GM23248 (cell line): ENCODE measurements around the gene GATD1. TPM values are rescaled to one million over a fixed set of nuclear protein-coding genes. Genes with fewer than 3 reads are reported as not detected.
A peak's percentile ranks its signal among the peaks of the same experiment; 100 is the strongest.

Source experiments
- DNase-seq: peaks from one replicate; pipeline ENCODE4 v3.0.0-alpha.2; 2015
- H2AFZ ChIP-seq: fragments of 200-600 bp; sonication (generic); 2 replicates; pipeline ENCODE4 v1.6.1; 2016; ENCODE audit warnings: antibody characterized with exemption
- H3F3A ChIP-seq: fragments of 200-600 bp; sonication (generic); 2 replicates; pipeline ENCODE4 v1.6.1; 2016; ENCODE audit warnings: mild to moderate bottlenecking, antibody characterized with exemption, mixed run types; ENCODE audit not compliant: insufficient read depth
- H3K27ac ChIP-seq: fragments of 200-600 bp; sonication (generic); 2 replicates; pipeline ENCODE4 v1.5.1; 2016; ENCODE audit warnings: mild to moderate bottlenecking
- H3K27me3 ChIP-seq: fragments of 200-600 bp; sonication (generic); replicated peaks from 2 replicates; pipeline ENCODE4 v1.6.1; 2016; ENCODE audit warnings: mild to moderate bottlenecking; ENCODE audit not compliant: insufficient read depth
- H3K36me3 ChIP-seq: fragments of 200-600 bp; sonication (generic); 2 replicates; pipeline ENCODE4 v1.6.1; 2016; ENCODE audit warnings: low read depth, mild to moderate bottlenecking
- H3K4me1 ChIP-seq: fragments of 200-600 bp; sonication (generic); 2 replicates; pipeline ENCODE4 v1.6.1; 2016; ENCODE audit warnings: mild to moderate bottlenecking; ENCODE audit not compliant: insufficient read depth
- H3K4me2 ChIP-seq: fragments of 200-600 bp; sonication (generic); one replicate; pipeline ENCODE4 v1.6.1; 2016; ENCODE audit warnings: mild to moderate bottlenecking; ENCODE audit not compliant: unreplicated experiment
- H3K4me3 ChIP-seq: fragments of 200-600 bp; sonication (generic); 2 replicates; pipeline ENCODE4 v1.5.1; 2016; ENCODE audit warnings: mild to moderate bottlenecking
- H3K79me2 ChIP-seq: fragments of 200-600 bp; sonication (generic); 2 replicates; pipeline ENCODE4 v1.6.1; 2016; ENCODE audit warnings: mild to moderate bottlenecking; ENCODE audit not compliant: insufficient read depth
- H3K9ac ChIP-seq: fragments of 200-600 bp; sonication (generic); 2 replicates; pipeline ENCODE4 v1.6.1; 2016; ENCODE audit warnings: mild to moderate bottlenecking
- H3K9me2 ChIP-seq: fragments of 200-600 bp; sonication (generic); 2 replicates; pipeline ENCODE4 v1.6.1; 2016; ENCODE audit warnings: mixed run types, mild to moderate bottlenecking, moderate library complexity; ENCODE audit not compliant: insufficient read depth
- H3K9me3 ChIP-seq: fragments of 200-600 bp; sonication (generic); one replicate; pipeline ENCODE4 v1.6.1; 2017; ENCODE audit warnings: low read depth
- H4K20me1 ChIP-seq: fragments of 200-600 bp; sonication (generic); 2 replicates; pipeline ENCODE4 v1.6.0; 2016; ENCODE audit not compliant: insufficient read depth
- EZH2 ChIP-seq: fragments of 200-600 bp; sonication (generic); IDR thresholded peaks from 2 replicates; pipeline ENCODE4 v1.6.1; 2018; ENCODE audit warnings: antibody characterized with exemption, mild to moderate bottlenecking; ENCODE audit not compliant: insufficient read depth, poor library complexity, severe bottlenecking
- EZH2phosphoT487 ChIP-seq: fragments of 200-600 bp; sonication (generic); IDR thresholded peaks from 2 replicates; pipeline ENCODE4 v1.6.1; 2018; ENCODE audit warnings: antibody characterized with exemption, moderate library complexity, mild to moderate bottlenecking, low read depth; ENCODE audit not compliant: insufficient read depth
- WGBS, 2 experiments: methylation state at CpG; one replicate each; pipeline ENCODE4 v1.1.6; 2015 to 2017; ENCODE audit warnings: low lambda C conversion rate in 2 of 2, low coverage in 1 of 2; ENCODE audit errors: missing lambda C conversion rate in 2 of 2; 5-methylcytosine and 5-hydroxymethylcytosine counted together
- in situ Hi-C: fragments of 300-500 bp; cut with MboI; formaldehyde crosslinking; loops from 2 replicates; pipeline ENCODE4 v1.15.0; 2020
- polyA plus RNA-seq: library from polyadenylated mRNA; unstranded; fragments of >200 nt; fragmentation: Nextera tagmentation; extraction: Ambion mirVana; gene quantifications from 2 replicates; pipeline ENCODE4 v1.2.1, GENCODE V29; 2016
- total RNA-seq: library from RNA; depleted of rRNA; stranded (reverse); fragments of >200 nt; shearing (Covaris generic); gene quantifications from 2 replicates; pipeline ENCODE4 v1.2.3, GENCODE V29; 2014

Gene GATD1
- total and polyA plus RNA-seq, 2 experiments from 2014 or later: 27.0 to 45.0 TPM

- Histone ChIP-seq H3K79me2 (peaks cover 3% of the 10 kb centered on the region), H4K20me1 (no peaks in the 10 kb centered on the region; the same call in 1 of the 2 replicates), H3K4me3 (no peak overlapping the region), H3K4me2 (no peak overlapping the region), H3K27ac (no peak overlapping the region), H3K9ac (no peak overlapping the region), H3K27me3 (no peaks in the 10 kb centered on the region), H3K9me2 (no peaks in the 10 kb centered on the region), H3K36me3 (peaks cover 50% of the 10 kb centered on the region), H2AFZ (no peak overlapping the region), H3F3A (peaks cover 55% of the 10 kb centered on the region), H3K9me3 (no peaks in the 10 kb centered on the region), H3K4me1 (peaks cover 6% of the 10 kb centered on the region)
- in situ Hi-C loops: no loop called here
- DNase-seq: no peak
- no peak for TF ChIP-seq EZH2
- no peak for TF ChIP-seq EZH2phosphoT487
- 85 to 86% methylated on average over 22 of the region's 22 CpGs for WGBS, 2 experiments
Measured at GRCh38 chr11:763549-764321, 13.6 kb downstream of the GATD1 start.

- Histone ChIP-seq H3K36me3 (peaks cover 52% of the 10 kb centered on the region), H3K4me1 (peaks cover 6% of the 10 kb centered on the region), H3K4me2 (no peak overlapping the region), H3K9me3 (no peaks in the 10 kb centered on the region), H3K27me3 (no peaks in the 10 kb centered on the region), H3K9me2 (no peaks in the 10 kb centered on the region), H3K79me2 (peaks cover 10% of the 10 kb centered on the region), H2AFZ (no peak overlapping the region), H3K4me3 (no peak overlapping the region), H3K27ac (peak overlapping the region; percentile 70), H3K9ac (peak overlapping the region; percentile 13; the same call in 1 of the 2 replicates), H4K20me1 (no peaks in the 10 kb centered on the region; the same call in 1 of the 2 replicates), H3F3A (peaks cover 52% of the 10 kb centered on the region)
- 65 to 88% methylated on average over 9 to 21 of the region's 24 CpGs for WGBS, 2 experiments
- no peak for TF ChIP-seq EZH2
- no peak for TF ChIP-seq EZH2phosphoT487
- no peak for DNase-seq
- in situ Hi-C loops: no loop called here
Measured at GRCh38 chr11:763073-763463, 14.2 kb downstream of the GATD1 start.

GRCh38 chr11:762421-763072 is 14.7 kb downstream of the GATD1 start:
- H3K4me1 ChIP-seq: peaks cover 6% of the 10 kb centered on the region
- H3K27ac ChIP-seq: peak overlapping the region; percentile 70
- WGBS, 2 experiments: 16% methylated on average over 10 of the region's 10 CpGs
- H3K4me3 ChIP-seq: no peak overlapping the region
- H3K36me3 ChIP-seq: peaks cover 57% of the 10 kb centered on the region
- in situ Hi-C loops: no loop called here
- peaks cover 15% of the 10 kb centered on the region for H3K79me2 ChIP-seq
- DNase-seq: peak; percentile 94
- H3K4me2 ChIP-seq: no peak overlapping the region
- H3K9me2 ChIP-seq: no peaks in the 10 kb centered on the region
- TF ChIP-seq EZH2 (no peak), EZH2phosphoT487 (no peak)
- no peaks in the 10 kb centered on the region for H3K9me3 ChIP-seq
- peak overlapping the region; percentile 13; the same call in 1 of the 2 replicates for H3K9ac ChIP-seq
- H2AFZ ChIP-seq: no peak overlapping the region
- no peaks in the 10 kb centered on the region for H3K27me3 ChIP-seq
- H3F3A ChIP-seq: peaks cover 51% of the 10 kb centered on the region
- no peaks in the 10 kb centered on the region; the same call in 1 of the 2 replicates for H4K20me1 ChIP-seq

- TF ChIP-seq EZH2phosphoT487 (no peak), EZH2 (no peak)
- no peaks in the 10 kb centered on the region for H3K9me3 ChIP-seq
- WGBS, 2 experiments: 95 to 97% methylated on average over 8 of the region's 8 CpGs
- no peak overlapping the region for H3K4me3 ChIP-seq
- in situ Hi-C loops: no loop called here
- peaks cover 41% of the 10 kb centered on the region for H3F3A ChIP-seq
- peak overlapping the region; percentile 70 for H3K27ac ChIP-seq
- H3K9me2 ChIP-seq: no peaks in the 10 kb centered on the region
- H3K4me1 ChIP-seq: peaks cover 6% of the 10 kb centered on the region
- H3K79me2 ChIP-seq: peaks cover 25% of the 10 kb centered on the region
- no peaks in the 10 kb centered on the region; the same call in 1 of the 2 replicates for H4K20me1 ChIP-seq
- H2AFZ ChIP-seq: no peak overlapping the region
- H3K27me3 ChIP-seq: no peaks in the 10 kb centered on the region
- no peak for DNase-seq
- H3K4me2 ChIP-seq: no peak overlapping the region
- peaks cover 60% of the 10 kb centered on the region for H3K36me3 ChIP-seq
- no peak overlapping the region for H3K9ac ChIP-seq
Measured at GRCh38 chr11:761526-762108, 15.7 kb downstream of the GATD1 start.
